CD4-positive, alpha-beta T cell (primary cell): ENCODE measurements around the gene NCKIPSD. TPM values are rescaled to one million over a fixed set of nuclear protein-coding genes. Genes with fewer than 3 reads are reported as not detected.

Experiments
- ATAC-seq: fragments of 200-7000 bp; cut with Tn5 transposase; one replicate; pipeline ENCODE4 v1.10.0; 2022; ENCODE audit warnings: mild to moderate bottlenecking; ENCODE audit not compliant: poor library complexity
- CTCF ChIA-PET: fragments of 350-600 bp; sonication (Branson Sonifier 250); formaldehyde crosslinking; loops from one replicate; lab custom pipeline; 2021; ENCODE audit warnings: antibody characterized with exemption, inconsistent platforms; lab: Charles Lee
- POLR2A ChIA-PET: fragments of 350-600 bp; sonication (Branson Sonifier 250); formaldehyde crosslinking; loops from one replicate; lab custom pipeline; 2021; ENCODE audit warnings: antibody characterized with exemption, inconsistent platforms; lab: Charles Lee
- DNase-seq, 14 experiments: peaks; one replicate each; pipeline ENCODE4 v3.0.0-alpha.2; 2013 to 2020; ENCODE audit warnings: mixed read lengths in 2 of 14
- H3K27ac ChIP-seq, 2 donors: one replicate each; pipeline versions ENCODE4 v1.5.1 to v1.7.0; 2013; ENCODE audit warnings: low read length in 2 of 2, low read depth in 1 of 2, mild to moderate bottlenecking in 1 of 2
- H3K27me3 ChIP-seq, 2 experiments: 1 replicate in 1 of 2; 2 replicates in 1 of 2; pipeline versions ENCODE4 v1.6.1 to v1.7.0; 2013; ENCODE audit warnings: low read length in 2 of 2, control low read depth in 1 of 2, mild to moderate bottlenecking in 1 of 2, moderate library complexity in 1 of 2; ENCODE audit not compliant: insufficient read depth in 2 of 2, control insufficient read depth in 1 of 2
- H3K36me3 ChIP-seq: one replicate; pipeline ENCODE4 v1.6.1; 2013; ENCODE audit warnings: low read length, control low read depth; ENCODE audit not compliant: insufficient read depth
- H3K4me1 ChIP-seq: one replicate; pipeline ENCODE4 v1.6.1; 2013; ENCODE audit warnings: low read length, control low read depth; ENCODE audit not compliant: insufficient read depth
- H3K4me3 ChIP-seq: one replicate; pipeline ENCODE4 v1.5.1; 2013; ENCODE audit warnings: mild to moderate bottlenecking, low read length, moderate library complexity
- H3K9me3 ChIP-seq, 2 experiments: 1 replicate in 1 of 2; 2 replicates in 1 of 2; pipeline versions ENCODE4 v1.6.1 to v1.7.0; 2013; ENCODE audit warnings: low read length in 2 of 2, mild to moderate bottlenecking in 2 of 2, control low read depth in 1 of 2, moderate library complexity in 1 of 2; ENCODE audit not compliant: control insufficient read depth in 1 of 2, insufficient read depth in 1 of 2
- H3K27ac Mint-ChIP-seq: one replicate; pipeline ENCODE4 v1.8.0; 2020; ENCODE audit warnings: mixed read lengths
- H3K27me3 Mint-ChIP-seq: one replicate; pipeline ENCODE4 v1.8.0; 2021; ENCODE audit warnings: mixed read lengths
- H3K36me3 Mint-ChIP-seq: one replicate; pipeline ENCODE4 v1.8.0; 2021; ENCODE audit warnings: low read depth, mixed read lengths
- H3K4me1 Mint-ChIP-seq: one replicate; pipeline ENCODE4 v1.8.0; 2021; ENCODE audit warnings: low read depth, mixed read lengths
- H3K4me3 Mint-ChIP-seq: one replicate; pipeline ENCODE4 v1.8.0; 2020; ENCODE audit warnings: mild to moderate bottlenecking, mixed read lengths
- H3K9me3 Mint-ChIP-seq: one replicate; pipeline ENCODE4 v1.8.0; 2020; ENCODE audit warnings: mixed read lengths
- CTCF ChIP-seq: fragments of 200-600 bp; IDR thresholded peaks from one replicate; pipeline ENCODE4 v1.8.0; 2022; ENCODE audit warnings: antibody characterized with exemption, mild to moderate bottlenecking
- intact Hi-C, 2 experiments: fragments of 100-400 bp; cut with DNase I in 1 of 2; cut with micrococcal nuclease in 1 of 2; formaldehyde crosslinking; loops; one replicate each; pipeline versions ENCODE4 v1.15.1 to v1.9.0; 2023 to 2025; cut with DNase I, micrococcal nuclease
- total RNA-seq, 174 experiments: library from RNA in 2 of 174; stranded (reverse) in 2 of 174; gene quantifications; one replicate each; pipeline ENCODE4 v1.2.3 and lab custom pipeline; 2021 to 2026

Gene NCKIPSD
- total RNA-seq, 2 experiments from 2014 or later = 9.7 to 10.8 TPM

- ChIA-PET CTCF (interaction anchor here (1.6 kb wide), 1 partner anchor 8 kb away, joined by 5 read pairs; the partner anchor contains the start of gene NCKIPSD), POLR2A (no interaction called here)
- Mint-ChIP-seq H3K36me3 (peaks cover 51% of the 10 kb centered on the region), H3K27ac (no peak overlapping the region), H3K4me1 (peaks cover 19% of the 10 kb centered on the region), H3K9me3 (no peaks in the 10 kb centered on the region), H3K4me3 (no peak overlapping the region), H3K27me3 (no peaks in the 10 kb centered on the region)
- H3K4me1 ChIP-seq = peaks cover 9% of the 10 kb centered on the region
- H3K4me3 ChIP-seq = no peak overlapping the region
- no peaks in the 10 kb centered on the region for H3K27me3 ChIP-seq
- DNase-seq = no peak
- intact Hi-C loops = no loop called here
- H3K27ac ChIP-seq = no peak overlapping the region
- no peak for TF ChIP-seq CTCF
- no peaks in the 10 kb centered on the region for H3K9me3 ChIP-seq
- no peak for ATAC-seq
- H3K36me3 ChIP-seq = peaks cover 46% of the 10 kb centered on the region
These were observed 7.7 kb downstream of the NCKIPSD start for GRCh38 chr3:48678056-48678455.

GRCh38 chr3:48674505-48674904 lies 11.2 kb downstream of the NCKIPSD start:
- Histone ChIP-seq H3K9me3 (no peaks in the 10 kb centered on the region), H3K27me3 (no peaks in the 10 kb centered on the region), H3K4me3 (no peak overlapping the region), H3K4me1 (peaks cover 2% of the 10 kb centered on the region), H3K27ac (no peak overlapping the region), H3K36me3 (peaks cover 17% of the 10 kb centered on the region)
- ATAC-seq = no peak
- POLR2A ChIA-PET = no interaction called here
- Mint-ChIP-seq H3K36me3 (peaks cover 26% of the 10 kb centered on the region), H3K27me3 (no peaks in the 10 kb centered on the region), H3K27ac (no peak overlapping the region), H3K9me3 (no peaks in the 10 kb centered on the region), H3K4me3 (no peak overlapping the region), H3K4me1 (peaks cover 4% of the 10 kb centered on the region)
- no peak for TF ChIP-seq CTCF
- CTCF ChIA-PET = interaction anchor here (1.6 kb wide), 1 partner anchor 11 kb away, joined by 4 read pairs; the partner anchor contains the start of gene NCKIPSD
- intact Hi-C loops = no loop called here
- no peak for DNase-seq

- ChIA-PET POLR2A (no interaction called here), CTCF (no interaction called here)
- TF ChIP-seq CTCF = no peak
- Histone ChIP-seq H3K36me3 (peaks cover 3% of the 10 kb centered on the region), H3K27me3 (no peaks in the 10 kb centered on the region), H3K4me1 (no peaks in the 10 kb centered on the region), H3K27ac (no peak overlapping the region), H3K4me3 (no peak overlapping the region), H3K9me3 (no peaks in the 10 kb centered on the region)
- Mint-ChIP-seq H3K36me3 (peaks cover 10% of the 10 kb centered on the region), H3K4me1 (no peaks in the 10 kb centered on the region), H3K9me3 (no peaks in the 10 kb centered on the region), H3K4me3 (no peak overlapping the region), H3K27ac (no peak overlapping the region), H3K27me3 (no peaks in the 10 kb centered on the region)
- intact Hi-C loops = no loop called here
- no peak for DNase-seq
- ATAC-seq = no peak
These were observed 13.2 kb downstream of the NCKIPSD start for GRCh38 chr3:48672522-48672921.
